GM08714 (cell line): ENCODE results near the gene UNC5A.

Experiments
- H3K4me3 ChIP-seq: fragments of 200-500 bp; sonication (Bioruptor generic); 2 replicates; pipeline ENCODE4 v1.5.1; 2014; ENCODE audit warnings: mild to moderate bottlenecking, low read length, inconsistent platforms
- ZNF274 ChIP-seq: IDR thresholded peaks from 2 replicates; pipeline ENCODE4 v1.6.1; 2012; ENCODE audit warnings: mild to moderate bottlenecking, low read depth, low read length

The UNC5A gene

DNA sequence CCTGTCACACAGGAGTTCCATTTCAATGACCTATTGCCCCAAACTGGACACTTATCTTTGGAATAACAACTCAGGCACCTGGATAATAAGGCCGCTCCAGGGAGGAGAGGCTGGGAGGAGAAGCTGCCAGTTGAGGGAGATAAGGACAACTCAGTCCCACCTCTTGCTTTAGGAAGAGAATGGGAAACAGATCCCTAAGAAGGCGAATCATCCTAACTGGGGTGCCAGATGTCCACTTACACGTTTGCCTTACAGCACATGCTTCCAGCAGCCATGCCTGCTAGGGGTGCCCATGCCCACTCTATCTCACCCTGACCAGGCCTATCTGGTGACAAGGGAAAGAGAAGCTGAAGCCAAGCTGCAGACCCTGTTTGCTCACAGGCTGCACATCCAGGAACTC, 82.3 kb downstream of the UNC5A start:
- no peak for TF ChIP-seq ZNF274
- no peak overlapping the region for H3K4me3 ChIP-seq

DNA sequence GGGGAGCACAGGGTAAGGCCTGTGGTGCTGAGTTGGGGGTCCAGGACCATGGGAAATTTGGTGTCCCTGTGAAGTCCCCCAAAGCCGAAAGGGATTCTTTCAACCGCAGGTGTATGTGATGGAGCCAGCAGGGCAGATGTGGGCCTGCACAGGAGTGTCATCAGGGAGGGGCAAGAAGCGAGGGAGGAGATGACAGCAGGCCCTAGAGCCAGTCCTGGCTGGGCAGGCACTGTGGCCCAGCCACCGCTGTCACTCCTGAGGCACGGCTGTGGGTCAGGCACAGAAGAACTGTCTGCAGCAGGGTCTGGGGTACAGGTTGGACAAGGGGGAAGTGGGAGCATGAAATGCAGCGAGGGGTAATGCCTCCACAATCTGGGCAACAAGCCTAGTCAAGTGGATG, 83.9 kb downstream of the UNC5A start:
- no peak for TF ChIP-seq ZNF274
- no peak overlapping the region for H3K4me3 ChIP-seq

DNA sequence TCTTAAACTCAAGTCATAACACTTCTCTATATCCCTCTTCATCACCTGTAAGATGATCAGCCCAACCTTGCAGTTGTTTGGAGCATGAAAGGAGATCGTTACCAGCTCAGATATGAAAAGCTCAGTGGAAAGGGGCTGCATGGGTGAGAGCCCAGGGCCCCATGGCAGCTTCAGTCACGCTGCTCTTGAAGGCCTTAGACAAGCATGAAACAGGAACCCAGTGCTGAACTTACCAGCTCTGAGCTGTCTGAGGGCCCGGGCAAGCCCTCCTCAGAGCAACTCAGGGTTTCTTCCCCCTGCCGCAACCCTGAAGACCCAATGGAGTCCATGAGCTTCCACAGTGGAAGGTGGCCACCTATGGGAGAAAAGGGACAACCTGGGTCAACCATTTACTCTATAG, 85.5 kb downstream of the UNC5A start:
- no peak for TF ChIP-seq ZNF274
- no peak overlapping the region for H3K4me3 ChIP-seq

DNA sequence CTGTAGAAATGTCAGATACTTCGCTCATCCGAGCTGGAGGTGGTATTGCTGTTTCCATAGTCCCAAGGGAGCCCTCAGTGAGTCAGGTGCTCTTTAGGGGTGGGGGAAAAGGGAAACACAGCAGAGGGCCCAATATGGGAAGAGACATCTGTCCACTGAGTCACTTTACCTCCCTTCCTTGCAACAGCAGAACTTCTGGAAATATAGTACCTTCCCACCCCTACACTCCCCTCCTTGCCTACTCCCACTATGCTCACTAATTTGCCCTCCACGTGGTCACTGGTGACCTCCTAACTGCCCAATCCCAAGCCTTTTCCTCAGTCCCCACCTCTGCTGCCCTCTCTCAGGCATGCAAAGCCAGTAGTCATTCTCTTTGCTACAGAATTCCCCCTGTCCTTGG, 86.9 kb downstream of the UNC5A start:
- no peak overlapping the region for H3K4me3 ChIP-seq
- no peak for TF ChIP-seq ZNF274

DNA sequence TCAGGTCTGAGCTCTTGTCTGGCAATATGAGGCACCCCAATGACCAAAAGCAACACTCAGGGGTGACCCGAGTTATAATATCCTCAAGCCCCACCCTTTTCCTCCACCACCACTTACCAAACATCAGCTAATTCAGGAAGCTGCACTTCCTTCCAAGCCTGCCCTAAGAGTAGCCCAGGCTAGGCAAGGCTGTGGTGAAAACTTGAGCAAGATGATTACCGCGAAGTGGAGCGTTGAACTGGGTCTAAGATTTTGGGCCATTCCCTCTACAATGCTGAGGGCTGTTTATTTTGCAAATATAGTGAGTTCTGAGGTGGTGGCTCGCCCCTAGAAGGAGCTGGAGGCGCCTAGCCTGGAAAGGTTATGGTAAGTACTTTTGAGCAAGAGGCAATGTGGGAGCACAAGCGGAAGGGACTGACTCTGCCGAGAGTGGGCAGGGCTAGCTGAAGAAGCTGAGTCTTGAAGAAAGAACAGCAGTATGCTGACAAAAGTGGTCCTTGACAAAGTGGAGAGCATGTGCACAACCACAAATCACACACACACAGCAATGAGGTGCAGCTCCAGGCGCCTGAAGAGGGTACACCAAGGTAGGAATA, 89.0 kb downstream of the UNC5A start, which contains the start of gene HK3:
TSS of gene HK3 (minus strand) at position 51 of the 596 bp plus-strand sequence. CDS start 3,187 bp downstream, outside the sequence.
- no peak for TF ChIP-seq ZNF274
- H3K4me3 ChIP-seq, result no peak within 1 kb of the TSS

DNA sequence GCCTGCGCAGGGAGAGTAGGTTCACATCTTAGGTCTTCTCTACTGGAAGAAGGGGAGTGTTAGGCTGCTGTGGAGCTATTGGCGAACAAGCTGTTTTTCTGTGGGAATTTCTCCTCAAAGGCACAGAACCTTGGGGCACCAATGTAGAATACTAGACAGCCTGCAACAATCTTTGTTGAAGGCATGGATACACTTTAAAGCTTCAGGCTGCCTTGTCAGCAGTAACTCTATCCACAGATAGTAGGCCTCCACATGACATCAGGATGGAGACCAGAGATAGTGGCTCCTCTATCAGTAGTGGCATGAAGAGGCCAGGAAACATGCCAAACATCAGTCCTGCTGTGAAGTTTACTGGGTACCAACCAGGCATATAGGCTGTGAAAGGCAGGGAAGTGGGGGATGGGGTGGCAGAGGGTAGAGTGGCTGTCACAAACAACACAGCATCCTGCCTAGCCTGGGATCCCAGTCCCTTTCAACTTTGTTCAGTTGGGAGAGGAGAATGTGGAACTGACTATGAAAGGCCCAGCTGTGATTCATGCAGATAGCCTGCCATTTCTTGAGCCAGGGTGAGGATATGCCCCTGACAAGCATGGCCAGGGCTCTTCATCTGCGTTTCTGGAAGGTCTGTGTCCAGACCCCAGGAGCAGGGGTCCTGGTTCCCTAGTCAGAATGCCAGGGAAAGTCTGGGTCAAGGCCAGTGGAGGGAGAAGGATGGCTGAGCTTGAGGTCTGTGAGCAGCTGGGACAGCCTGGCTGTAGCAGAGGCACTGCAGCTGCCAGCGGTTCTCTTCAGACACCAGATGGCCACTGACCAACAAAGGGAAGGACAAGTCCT, 89.8 kb downstream of the UNC5A start:
- TF ChIP-seq ZNF274, result no peak

DNA sequence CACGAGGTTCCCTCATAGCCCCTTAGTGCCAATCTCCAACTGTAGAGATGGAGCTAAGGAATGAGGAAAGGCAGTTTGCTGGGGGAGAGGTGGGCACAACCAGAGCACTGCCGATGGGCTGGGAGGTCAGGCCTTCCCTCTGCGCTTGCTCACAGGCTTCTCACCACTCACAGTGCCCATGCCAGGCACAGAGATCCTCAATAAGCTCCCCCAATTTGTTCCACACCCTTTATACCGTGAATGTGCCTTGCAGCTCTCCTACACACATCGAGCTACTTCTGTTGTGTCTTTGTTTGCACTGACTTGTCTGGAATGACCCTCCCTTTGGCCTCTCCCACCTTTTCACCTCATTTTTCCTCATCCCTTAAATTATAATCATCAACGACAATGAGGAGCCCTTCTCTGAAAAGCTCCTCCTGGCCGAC, 90.4 kb downstream of the UNC5A start:
- no peak overlapping the region for H3K4me3 ChIP-seq
- TF ChIP-seq ZNF274, result no peak

More for the DNA sequence above, 89.8 kb downstream of the UNC5A start:
- H3K4me3 ChIP-seq, result no peak overlapping the region

DNA sequence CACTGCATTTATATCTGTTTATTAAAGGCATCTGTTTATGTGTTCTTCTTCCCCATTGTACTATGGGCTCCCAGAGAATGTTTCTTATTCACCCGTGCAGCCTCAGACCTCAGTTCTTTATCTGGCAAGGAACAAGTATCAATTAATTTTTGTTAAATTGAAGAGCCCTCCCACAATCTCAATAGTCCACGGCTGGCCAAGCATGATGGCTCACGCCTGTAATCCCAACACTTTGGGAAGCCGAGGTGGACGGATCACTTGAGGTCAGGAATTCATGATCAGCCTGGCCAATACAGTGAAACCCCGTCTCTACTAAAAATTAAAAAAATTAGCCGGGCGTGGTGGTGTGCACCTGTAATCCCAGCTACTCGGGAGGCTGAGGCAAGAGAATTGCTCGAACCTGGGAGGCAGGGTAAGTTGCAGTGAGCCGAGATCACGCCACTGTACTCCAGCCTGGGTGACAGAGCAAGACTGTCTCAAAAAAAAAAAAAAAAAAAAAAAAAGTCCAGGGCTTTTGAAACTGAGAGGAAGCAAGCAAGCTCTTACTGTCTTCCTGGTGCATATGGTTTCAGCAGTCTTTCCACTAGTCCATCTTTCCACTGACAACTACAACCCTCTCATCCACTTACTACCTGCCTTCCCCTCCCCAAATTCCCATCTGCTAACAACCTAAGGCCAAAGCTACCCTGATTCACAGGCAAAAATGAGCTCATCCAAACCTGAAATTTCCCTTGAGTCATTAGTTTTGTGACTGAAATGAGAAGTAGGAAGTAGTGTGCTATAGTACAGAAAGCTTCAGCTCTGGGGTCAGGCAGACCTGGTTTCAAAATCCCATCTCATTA, 91.1 kb downstream of the UNC5A start:
- TF ChIP-seq ZNF274, result no peak
- no peak overlapping the region for H3K4me3 ChIP-seq

DNA sequence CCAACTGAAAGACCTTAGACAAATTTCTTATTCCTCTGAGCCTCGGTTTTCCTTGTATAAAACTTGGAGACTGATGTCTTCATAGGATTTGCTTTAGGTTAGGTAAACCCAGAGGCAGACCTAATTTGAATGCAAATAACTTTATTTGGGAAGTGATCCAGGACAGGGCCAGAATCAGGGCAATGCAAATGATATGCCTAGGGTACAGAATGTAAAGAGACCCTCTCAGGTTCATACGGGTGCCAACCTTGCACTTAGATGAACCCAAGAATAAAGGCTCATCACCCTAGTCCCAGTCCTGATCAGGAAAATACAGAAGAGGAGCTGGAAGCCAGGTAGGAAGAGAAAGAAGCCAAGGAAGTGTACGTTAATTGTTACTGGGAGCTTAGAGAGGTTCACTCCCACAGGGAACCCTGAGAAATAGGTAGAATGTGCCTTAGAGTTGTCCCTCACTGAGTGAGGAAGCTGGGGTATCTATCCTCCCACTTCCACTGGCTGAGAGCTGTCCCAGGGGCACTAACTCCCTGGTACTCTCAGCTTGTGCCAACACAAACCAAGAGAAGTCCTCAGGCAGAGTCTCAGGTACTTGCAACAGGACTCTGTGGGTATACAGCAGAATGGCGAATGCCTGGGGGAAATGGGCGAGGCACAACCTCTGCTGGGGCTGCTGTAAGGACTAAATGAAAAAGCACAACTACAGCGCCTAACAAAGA, 91.9 kb downstream of the UNC5A start:
- no peak overlapping the region for H3K4me3 ChIP-seq
- TF ChIP-seq ZNF274, result no peak

DNA sequence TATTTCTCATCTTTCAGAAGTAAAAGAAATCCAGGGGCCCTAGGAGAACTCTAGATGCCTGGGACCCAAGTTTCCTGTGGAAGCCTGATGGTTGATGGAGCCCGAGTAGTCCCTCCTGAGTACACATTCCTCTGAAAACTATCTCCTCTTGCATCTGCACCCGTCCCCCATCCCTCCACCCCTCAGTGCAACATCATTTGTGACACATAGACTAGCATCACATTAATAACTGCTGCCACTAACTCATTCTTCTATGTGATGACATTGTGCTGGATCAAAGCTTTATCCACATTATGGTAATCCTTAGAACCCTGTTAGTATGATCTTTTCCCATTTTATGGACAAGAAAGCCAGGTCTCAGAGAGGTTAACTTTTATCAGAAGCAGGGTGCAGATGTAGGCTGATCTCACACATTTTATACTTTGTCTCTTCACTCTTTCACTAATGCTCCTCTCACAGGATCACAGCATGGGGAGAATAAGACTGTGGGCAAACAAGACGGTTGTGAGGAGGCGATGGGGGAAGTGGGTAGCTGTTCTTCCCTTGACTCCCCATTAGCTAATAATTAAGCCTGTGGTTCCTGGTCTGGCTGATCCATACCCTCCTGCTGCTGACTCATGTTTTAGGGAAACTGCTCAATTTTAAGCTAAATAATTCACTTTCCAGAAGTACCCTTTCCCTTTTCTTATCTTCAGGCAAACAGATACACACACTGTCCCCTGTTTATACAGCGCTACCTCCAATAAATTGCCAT, 92.7 kb downstream of the UNC5A start:
- TF ChIP-seq ZNF274, result no peak
- H3K4me3 ChIP-seq, result no peak overlapping the region

DNA sequence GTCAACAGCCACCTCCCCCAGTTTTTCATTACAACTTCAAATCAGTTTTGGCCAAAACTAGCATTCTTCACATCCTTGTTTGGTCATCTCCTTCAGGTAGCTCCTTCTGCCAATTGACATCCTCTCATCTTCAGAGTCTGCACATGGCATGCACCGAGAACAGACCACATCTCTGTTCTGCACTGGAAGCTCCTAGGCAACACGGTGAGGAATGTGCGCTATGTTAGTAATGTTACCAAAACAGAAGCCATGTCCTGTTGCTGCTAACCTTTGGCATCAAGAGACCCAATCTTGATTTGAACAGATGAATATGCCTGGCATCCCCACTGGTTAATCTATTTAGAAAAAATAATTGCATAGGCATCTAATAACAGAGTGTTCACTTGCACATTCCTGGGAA, 93.9 kb downstream of the UNC5A start:
- no peak overlapping the region for H3K4me3 ChIP-seq
- TF ChIP-seq ZNF274, result no peak

DNA sequence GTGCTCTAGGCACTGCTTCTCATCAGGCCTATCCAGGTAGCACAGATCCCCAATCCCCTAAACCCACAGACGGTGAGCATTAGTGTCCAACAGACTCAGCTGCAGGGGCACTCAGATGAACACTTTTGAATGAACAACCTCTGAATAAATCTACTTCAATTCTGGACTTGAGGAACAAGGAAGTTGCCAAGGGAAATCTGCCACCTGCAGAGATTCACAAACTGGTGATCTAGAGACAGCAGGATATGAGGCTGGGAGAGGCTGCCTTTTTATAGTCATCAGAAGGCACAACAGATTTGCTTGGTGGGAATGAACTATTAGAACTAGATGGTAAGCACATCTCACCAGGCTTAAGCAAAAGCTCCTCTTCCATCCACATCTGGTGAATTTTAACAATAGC, 95.8 kb downstream of the UNC5A start:
- TF ChIP-seq ZNF274, result no peak
- H3K4me3 ChIP-seq, result no peak overlapping the region

DNA sequence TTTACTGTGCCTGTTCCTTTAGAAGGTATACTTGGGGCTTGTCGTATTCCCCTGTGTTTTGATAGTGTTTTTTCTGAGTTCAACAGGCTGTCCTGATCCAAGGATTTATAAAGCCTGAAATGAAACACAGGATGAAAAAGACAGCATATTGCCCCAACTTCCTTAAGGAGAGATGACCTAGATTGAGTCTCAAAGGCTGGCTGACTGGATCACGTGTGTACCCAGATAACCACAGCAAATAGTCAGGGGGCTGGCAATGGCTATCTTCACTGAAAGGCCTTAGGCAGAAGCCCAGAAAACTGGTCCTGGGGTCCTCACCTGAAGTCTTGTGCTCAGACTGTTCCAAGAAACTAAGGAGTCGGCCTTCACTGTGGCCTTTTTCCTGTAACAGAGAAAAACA, 96.4 kb downstream of the UNC5A start:
- TF ChIP-seq ZNF274, result no peak
- no peak overlapping the region for H3K4me3 ChIP-seq
